Activated CD4-positive, alpha-beta T cell treated with anti-CD3 and anti-CD28 coated beads, Interleukin-2, amount 10 ng/mL, durations not matched to agents 7 days and 5 days (primary cell): Measurements from ENCODE around the gene DEXI. TPM values are rescaled to one million over a fixed set of nuclear protein-coding genes. Genes with fewer than 3 reads are reported as not detected.
"Not testable (repeated sequence)": the region's sequence is repeated elsewhere in the genome, so short reads cannot be mapped to it uniquely, and the experiment has no call there.

Experiments used
- CTCF ChIA-PET: fragments of 350-600 bp; sonication (Branson Sonifier 250); formaldehyde crosslinking; loops from one replicate; lab custom pipeline; 2021; ENCODE audit warnings: antibody characterized with exemption; lab: Charles Lee
- POLR2A ChIA-PET: fragments of 350-600 bp; sonication (Branson Sonifier 250); formaldehyde crosslinking; loops from one replicate; lab custom pipeline; 2021; ENCODE audit warnings: antibody characterized with exemption; lab: Charles Lee
- DNase-seq: peaks from one replicate; pipeline ENCODE4 v3.0.0-alpha.2; 2020
- H3K27ac Mint-ChIP-seq: one replicate; pipeline ENCODE4 v1.8.0; 2021; ENCODE audit warnings: mild to moderate bottlenecking, moderate library complexity, mixed read lengths
- H3K27me3 Mint-ChIP-seq: one replicate; pipeline ENCODE4 v1.8.0; 2021; ENCODE audit warnings: mixed read lengths
- H3K36me3 Mint-ChIP-seq: one replicate; pipeline ENCODE4 v1.8.0; 2021; ENCODE audit warnings: low read depth, mixed read lengths
- H3K4me1 Mint-ChIP-seq: one replicate; pipeline ENCODE4 v1.8.0; 2021; ENCODE audit warnings: mixed read lengths
- H3K4me3 Mint-ChIP-seq: one replicate; pipeline ENCODE4 v1.8.0; 2021; ENCODE audit warnings: mild to moderate bottlenecking, moderate library complexity, mixed read lengths
- H3K9me3 Mint-ChIP-seq: one replicate; pipeline ENCODE4 v1.8.0; 2021; ENCODE audit warnings: mixed read lengths
- total RNA-seq, 2 experiments: library from RNA; stranded (reverse); gene quantifications; one replicate each; pipeline ENCODE4 v1.2.3, GENCODE V29; 2021

DEXI gene
- total RNA-seq, 2 experiments from 2014 or later, result 29.2 to 36.9 TPM

- no peak for DNase-seq
- Mint-ChIP-seq H3K27ac (no peak overlapping the region), H3K36me3 (peaks cover 21% of the 10 kb centered on the region), H3K4me1 (peaks cover 32% of the 10 kb centered on the region), H3K27me3 (no peaks in the 10 kb centered on the region), H3K4me3 (no peak overlapping the region), H3K9me3 (no peaks in the 10 kb centered on the region)
- ChIA-PET CTCF (interaction anchor here (1.2 to 1.5 kb wide), 2 partner anchors 10 to 12 kb away, joined by 3 to 5 read pairs; no protein-coding TSS in a partner anchor), POLR2A (no interaction called here)
Measured at GRCh38 chr16:10930755-10931093, 11.5 kb downstream of the DEXI start.

- DNase-seq, result no peak
- ChIA-PET CTCF (interaction anchor here (1.2 to 1.5 kb wide), 2 partner anchors 11 kb away, joined by 3 to 5 read pairs; no protein-coding TSS in a partner anchor), POLR2A (no interaction called here)
- peaks cover 22% of the 10 kb centered on the region for H3K36me3 Mint-ChIP-seq
- peak overlapping the region; percentile 38 for H3K27ac Mint-ChIP-seq
- H3K4me1 Mint-ChIP-seq, result peaks cover 27% of the 10 kb centered on the region
- H3K4me3 Mint-ChIP-seq, result no peak overlapping the region
- no peaks in the 10 kb centered on the region for H3K9me3 Mint-ChIP-seq
- no peaks in the 10 kb centered on the region for H3K27me3 Mint-ChIP-seq
Measured at GRCh38 chr16:10929853-10930754, 12.2 kb downstream of the DEXI start.

GRCh38 chr16:10929097-10929496 is 13.2 kb downstream of the DEXI start:
- peaks cover 20% of the 10 kb centered on the region for H3K4me1 Mint-ChIP-seq
- CTCF ChIA-PET, H3K4me3 Mint-ChIP-seq, H3K9me3 Mint-ChIP-seq, H3K27me3 Mint-ChIP-seq, DNase-seq, POLR2A ChIA-PET, H3K27ac Mint-ChIP-seq: not testable (repeated sequence)
- H3K36me3 Mint-ChIP-seq, result peaks cover 28% of the 10 kb centered on the region

GRCh38 chr16:10927497-10928112 is 14.7 kb downstream of the DEXI start:
- ChIA-PET CTCF (interaction anchor here (0.8 to 2.2 kb wide), 2 partner anchors 8 to 14 kb away, joined by 3 to 8 read pairs; partner anchors contain the start of gene DEXI), POLR2A (no interaction called here)
- DNase-seq, result no peak
- Mint-ChIP-seq H3K9me3 (no peaks in the 10 kb centered on the region), H3K27me3 (no peaks in the 10 kb centered on the region), H3K36me3 (peaks cover 25% of the 10 kb centered on the region), H3K27ac (no peak overlapping the region), H3K4me1 (peaks cover 6% of the 10 kb centered on the region), H3K4me3 (no peak overlapping the region)

GRCh38 chr16:10926867-10927266 is 15.4 kb downstream of the DEXI start:
- POLR2A ChIA-PET, result interaction anchor here (0.5 kb wide), 1 partner anchor 9 kb away, joined by 3 read pairs; no protein-coding TSS in a partner anchor
- Mint-ChIP-seq H3K27me3 (no peaks in the 10 kb centered on the region), H3K9me3 (no peaks in the 10 kb centered on the region), H3K27ac (no peak overlapping the region), H3K36me3 (peaks cover 25% of the 10 kb centered on the region), H3K4me1 (peaks cover 6% of the 10 kb centered on the region), H3K4me3 (no peak overlapping the region)
- no peak for DNase-seq
- CTCF ChIA-PET, result interaction anchor here (0.8 to 2.2 kb wide), 2 partner anchors 8 to 15 kb away, joined by 3 to 8 read pairs; partner anchors contain the start of gene DEXI

- ChIA-PET CTCF (interaction anchor here (1.2 to 2.2 kb wide), 2 partner anchors 16 to 50 kb away, joined by 3 to 8 read pairs; partner anchors contain the start of gene DEXI), POLR2A (no interaction called here)
- Mint-ChIP-seq H3K4me3 (no peak overlapping the region), H3K9me3 (no peaks in the 10 kb centered on the region), H3K4me1 (peaks cover 4% of the 10 kb centered on the region), H3K27ac (no peak overlapping the region), H3K36me3 (peaks cover 25% of the 10 kb centered on the region), H3K27me3 (no peaks in the 10 kb centered on the region)
- DNase-seq, result no peak
Measured at GRCh38 chr16:10926094-10926493, 16.2 kb downstream of the DEXI start.

GRCh38 chr16:10925285-10925684 is 17.0 kb downstream of the DEXI start:
- POLR2A ChIA-PET, H3K4me1 Mint-ChIP-seq, H3K4me3 Mint-ChIP-seq: not testable (repeated sequence)

GRCh38 chr16:10923650-10924214 is 18.5 kb downstream of the DEXI start:
- H3K4me1 Mint-ChIP-seq, result peaks cover 2% of the 10 kb centered on the region
- DNase-seq, result no peak
- peaks cover 20% of the 10 kb centered on the region for H3K36me3 Mint-ChIP-seq
- no peaks in the 10 kb centered on the region for H3K27me3 Mint-ChIP-seq
- POLR2A ChIA-PET, result no interaction called here
- CTCF ChIA-PET, result interaction anchor here (0.6 to 0.7 kb wide), 2 partner anchors 46 to 372 kb away, joined by 3 to 5 read pairs; no protein-coding TSS in a partner anchor
- no peak overlapping the region for H3K27ac Mint-ChIP-seq
- H3K9me3 Mint-ChIP-seq, result no peaks in the 10 kb centered on the region
- no peak overlapping the region for H3K4me3 Mint-ChIP-seq

More at GRCh38 chr16:10925285-10925684, 17.0 kb downstream of the DEXI start:
- not testable (repeated sequence) for H3K27ac Mint-ChIP-seq, DNase-seq, H3K9me3 Mint-ChIP-seq, H3K27me3 Mint-ChIP-seq
- CTCF ChIA-PET, result interaction anchor here (1.2 to 2.2 kb wide), 2 partner anchors 16 to 49 kb away, joined by 3 to 8 read pairs; partner anchors contain the start of gene DEXI
- peaks cover 25% of the 10 kb centered on the region for H3K36me3 Mint-ChIP-seq

GRCh38 chr16:10923146-10923649 is 19.1 kb downstream of the DEXI start:
- Mint-ChIP-seq H3K36me3 (peaks cover 20% of the 10 kb centered on the region), H3K27me3 (no peaks in the 10 kb centered on the region), H3K9me3 (no peaks in the 10 kb centered on the region), H3K4me3 (no peak overlapping the region), H3K4me1 (peaks cover 3% of the 10 kb centered on the region), H3K27ac (no peak overlapping the region)
- CTCF ChIA-PET, result interaction anchor here (0.6 kb wide), 1 partner anchor 371 kb away, joined by 5 read pairs; no protein-coding TSS in a partner anchor
- POLR2A ChIA-PET, result no interaction called here
- no peak for DNase-seq

GRCh38 chr16:10922328-10923145 is 19.7 kb downstream of the DEXI start:
- Mint-ChIP-seq H3K27me3 (no peaks in the 10 kb centered on the region), H3K36me3 (peaks cover 16% of the 10 kb centered on the region), H3K4me1 (peaks cover 3% of the 10 kb centered on the region), H3K27ac (no peak overlapping the region), H3K4me3 (no peak overlapping the region), H3K9me3 (no peaks in the 10 kb centered on the region)
- CTCF ChIA-PET, result interaction anchor here (0.5 to 1.0 kb wide), 2 partner anchors 44 to 1229 kb away, joined by 3 read pairs; no protein-coding TSS in a partner anchor
- no peak for DNase-seq
- POLR2A ChIA-PET, result no interaction called here

- no peak for DNase-seq
- H3K27ac Mint-ChIP-seq, result no peak overlapping the region
- peaks cover 3% of the 10 kb centered on the region for H3K4me1 Mint-ChIP-seq
- no peaks in the 10 kb centered on the region for H3K9me3 Mint-ChIP-seq
- peaks cover 15% of the 10 kb centered on the region for H3K36me3 Mint-ChIP-seq
- H3K4me3 Mint-ChIP-seq, result no peak overlapping the region
- no peaks in the 10 kb centered on the region for H3K27me3 Mint-ChIP-seq
- ChIA-PET POLR2A (no interaction called here), CTCF (interaction anchor here (1.0 kb wide), 1 partner anchor 43 kb away, joined by 3 read pairs; no protein-coding TSS in a partner anchor)
Measured at GRCh38 chr16:10921536-10922327, 20.5 kb downstream of the DEXI start.
